ENCODE results near the gene STC2.
A peak's percentile ranks its signal among the peaks of the same experiment; 100 is the strongest.

Gene STC2

GRCh38 chr5:173327084-173327947 lies 898 bp downstream of the STC2 start:
- peak overlapping the region; percentile 84 for H3K4me3 ChIP-seq (ENCODE audit: low read length)
- peaks cover 21% of the 10 kb centered on the region for H3K36me3 ChIP-seq (ENCODE audit: control insufficient read depth, insufficient read depth, low read length, severe bottlenecking)
- H3K9ac ChIP-seq (ENCODE audit: low read length) = peak overlapping the region; percentile 90
- peaks cover 45% of the 10 kb centered on the region for H3K4me1 ChIP-seq (ENCODE audit: control insufficient read depth, insufficient read depth, low read length)
- DNase-seq (ENCODE audit: low read depth) = peak; percentile 72
- no peaks in the 10 kb centered on the region for H3K9me3 ChIP-seq (ENCODE audit: control insufficient read depth, low read length)
- H3K27me3 ChIP-seq (replicated peaks; ENCODE audit: control insufficient read depth, insufficient read depth, low read length) = no peaks in the 10 kb centered on the region

DNA sequence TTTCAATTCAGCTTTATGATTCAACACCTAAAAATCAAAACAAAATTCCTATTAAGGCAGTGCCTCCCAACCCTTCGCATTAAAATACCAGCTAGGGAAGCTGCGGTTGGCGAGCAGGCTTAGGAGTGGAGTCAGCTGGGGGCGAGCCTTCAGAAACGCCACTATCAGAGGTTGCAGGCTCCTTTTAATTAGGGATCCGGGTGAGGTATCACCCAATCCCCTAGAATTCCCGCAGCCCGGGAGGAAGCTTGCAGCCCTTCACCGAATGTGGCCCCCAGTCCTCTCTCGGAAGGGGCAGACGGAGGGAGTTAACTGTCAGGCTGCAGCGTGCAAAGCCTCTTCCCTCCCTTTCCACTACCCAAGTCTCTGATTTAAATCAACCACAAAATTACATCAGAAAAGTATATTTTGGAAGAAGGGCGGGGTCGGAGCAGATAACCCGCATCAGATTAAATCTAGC lies 1.7 kb downstream of the STC2 start:
- Histone ChIP-seq H3K27me3 (replicated peaks; ENCODE audit: control insufficient read depth, insufficient read depth, low read length) (no peaks in the 10 kb centered on the region), H3K4me3 (ENCODE audit: low read length) (peak overlapping the region; percentile 84), H3K9ac (ENCODE audit: low read length) (peak overlapping the region; percentile 90), H3K4me1 (ENCODE audit: control insufficient read depth, insufficient read depth, low read length) (peaks cover 51% of the 10 kb centered on the region), H3K36me3 (ENCODE audit: control insufficient read depth, insufficient read depth, low read length, severe bottlenecking) (peaks cover 23% of the 10 kb centered on the region), H3K9me3 (ENCODE audit: control insufficient read depth, low read length) (no peaks in the 10 kb centered on the region)
- peak; percentile 92 for DNase-seq (ENCODE audit: low read depth)

DNA sequence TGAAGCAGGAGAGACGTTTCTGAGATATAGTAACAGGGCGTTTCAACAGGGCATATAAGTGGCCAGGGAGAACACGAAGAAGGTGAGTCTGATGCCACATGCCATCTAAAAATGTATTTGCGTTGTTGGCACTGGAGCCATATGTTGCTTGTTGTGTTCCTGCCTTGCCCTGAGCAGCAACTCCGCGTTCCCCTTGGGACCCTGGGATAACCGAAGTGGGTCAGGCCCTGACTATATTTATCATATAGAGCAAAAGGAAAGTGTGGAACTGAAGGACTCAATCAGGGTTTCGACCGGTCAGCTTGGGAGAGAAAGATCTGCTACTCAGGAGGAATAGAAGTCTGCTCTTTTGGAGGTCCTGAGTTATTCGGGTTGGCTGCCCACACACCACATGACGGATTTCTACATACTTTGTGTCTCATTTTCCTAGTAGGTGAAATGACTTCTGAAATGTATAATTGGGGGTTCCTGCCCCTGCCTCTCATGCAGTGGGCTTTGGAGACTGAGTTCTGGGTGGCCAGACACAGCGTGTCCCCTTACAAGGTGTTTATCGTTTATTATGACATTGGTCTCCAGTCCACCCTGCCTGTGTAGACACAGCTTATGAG lies 3.0 kb downstream of the STC2 start:
- H3K27me3 ChIP-seq (replicated peaks; ENCODE audit: control insufficient read depth, insufficient read depth, low read length) = no peaks in the 10 kb centered on the region

GRCh38 chr5:173324115-173325001 lies 3.9 kb downstream of the STC2 start:
- H3K9ac ChIP-seq (ENCODE audit: low read length) = peak overlapping the region; percentile 90
- H3K4me3 ChIP-seq (ENCODE audit: low read length) = peak overlapping the region; percentile 84
- H3K9me3 ChIP-seq (ENCODE audit: control insufficient read depth, low read length) = no peaks in the 10 kb centered on the region
- H3K36me3 ChIP-seq (ENCODE audit: control insufficient read depth, insufficient read depth, low read length, severe bottlenecking) = peaks cover 28% of the 10 kb centered on the region
- DNase-seq (ENCODE audit: low read depth) = peak; percentile 87
- H3K27me3 ChIP-seq (replicated peaks; ENCODE audit: control insufficient read depth, insufficient read depth, low read length) = no peaks in the 10 kb centered on the region
- H3K4me1 ChIP-seq (ENCODE audit: control insufficient read depth, insufficient read depth, low read length) = peaks cover 73% of the 10 kb centered on the region

More for the DNA sequence above, 3.0 kb downstream of the STC2 start:
- H3K9ac ChIP-seq (ENCODE audit: low read length) = peak overlapping the region; percentile 90
- DNase-seq (ENCODE audit: low read depth) = no peak
- H3K4me3 ChIP-seq (ENCODE audit: low read length) = peak overlapping the region; percentile 84
- peaks cover 65% of the 10 kb centered on the region for H3K4me1 ChIP-seq (ENCODE audit: control insufficient read depth, insufficient read depth, low read length)
- H3K9me3 ChIP-seq (ENCODE audit: control insufficient read depth, low read length) = no peaks in the 10 kb centered on the region
- peaks cover 23% of the 10 kb centered on the region for H3K36me3 ChIP-seq (ENCODE audit: control insufficient read depth, insufficient read depth, low read length, severe bottlenecking)

DNA sequence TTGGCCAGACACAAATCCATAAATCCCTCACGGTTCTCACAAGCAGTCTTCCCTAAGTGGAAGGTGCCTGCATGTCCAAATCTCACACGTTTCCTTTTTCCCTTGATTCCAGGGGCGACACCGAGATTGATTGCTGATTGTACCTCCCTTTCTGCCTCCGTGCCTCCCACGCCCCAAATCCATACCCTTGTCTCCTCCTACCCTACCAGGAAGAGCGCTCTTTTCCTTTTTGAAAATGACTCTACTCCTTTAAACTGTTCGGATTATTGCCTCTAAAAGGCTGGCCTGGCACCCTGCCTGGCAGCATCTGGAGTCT lies 4.5 kb downstream of the STC2 start:
- Histone ChIP-seq H3K9me3 (ENCODE audit: control insufficient read depth, low read length) (no peaks in the 10 kb centered on the region), H3K4me3 (ENCODE audit: low read length) (peak overlapping the region; percentile 84), H3K9ac (ENCODE audit: low read length) (peak overlapping the region; percentile 90), H3K27me3 (replicated peaks; ENCODE audit: control insufficient read depth, insufficient read depth, low read length) (no peaks in the 10 kb centered on the region), H3K36me3 (ENCODE audit: control insufficient read depth, insufficient read depth, low read length, severe bottlenecking) (peaks cover 34% of the 10 kb centered on the region), H3K4me1 (ENCODE audit: control insufficient read depth, insufficient read depth, low read length) (peaks cover 74% of the 10 kb centered on the region)
- no peak for DNase-seq (ENCODE audit: low read depth)

DNA sequence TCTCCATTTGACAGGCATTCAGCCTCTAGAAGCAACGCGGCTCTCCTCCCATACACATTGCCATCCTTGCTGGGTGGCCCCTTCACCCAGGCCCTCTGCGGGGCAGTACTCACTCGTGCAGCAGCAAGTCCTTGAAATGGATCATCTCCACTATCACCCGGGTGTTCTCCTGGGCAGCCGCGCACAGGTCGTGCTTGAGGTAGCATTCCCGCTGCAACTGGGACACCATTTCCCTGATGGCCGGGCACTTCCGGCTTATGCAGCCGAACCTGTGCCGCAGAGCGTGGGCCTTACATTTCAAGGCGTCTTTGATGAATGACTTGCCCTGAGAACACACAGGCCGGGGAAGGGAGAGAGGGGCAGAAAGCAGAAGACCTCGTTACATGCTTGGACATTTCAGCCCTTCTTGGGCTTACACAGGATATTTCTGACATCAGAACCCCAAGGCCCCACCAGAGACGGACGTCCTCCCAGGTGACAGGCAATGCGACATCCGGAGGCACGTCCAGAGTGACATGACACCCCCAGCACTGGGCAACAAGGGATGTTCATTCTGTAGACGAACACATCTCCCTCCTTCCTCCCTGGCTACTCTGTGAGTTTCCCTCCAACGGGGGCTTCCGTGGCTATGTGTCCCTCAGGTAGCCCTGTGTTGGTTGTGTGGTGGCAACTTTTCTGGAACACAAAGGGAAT lies 5.0 kb downstream of the STC2 start:
- Histone ChIP-seq H3K4me3 (ENCODE audit: low read length) (peak overlapping the region; percentile 84), H3K9ac (ENCODE audit: low read length) (peak overlapping the region; percentile 90), H3K9me3 (ENCODE audit: control insufficient read depth, low read length) (no peaks in the 10 kb centered on the region), H3K36me3 (ENCODE audit: control insufficient read depth, insufficient read depth, low read length, severe bottlenecking) (peaks cover 39% of the 10 kb centered on the region), H3K4me1 (ENCODE audit: control insufficient read depth, insufficient read depth, low read length) (peaks cover 71% of the 10 kb centered on the region), H3K27me3 (replicated peaks; ENCODE audit: control insufficient read depth, insufficient read depth, low read length) (no peaks in the 10 kb centered on the region)
- no peak for DNase-seq (ENCODE audit: low read depth)

DNA sequence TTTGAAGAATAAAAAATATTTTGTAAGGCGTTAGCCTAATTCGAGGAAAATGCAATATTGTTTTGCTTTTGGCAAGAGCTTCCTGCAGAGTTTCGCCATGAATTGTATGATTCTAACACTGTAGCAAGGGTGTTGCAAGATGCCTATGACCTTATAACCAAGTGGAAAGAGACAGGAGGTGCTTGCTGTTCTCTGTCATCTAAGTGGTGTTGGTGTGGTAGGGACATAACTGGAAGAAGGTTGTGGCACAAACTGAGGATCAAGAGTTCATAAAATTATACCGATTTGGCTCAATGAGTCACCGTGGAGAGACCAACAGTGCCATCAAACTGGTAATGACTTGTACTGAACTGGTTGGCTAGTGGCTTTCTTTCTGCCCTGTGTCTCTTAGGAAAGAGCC lies 6.3 kb downstream of the STC2 start:
- H3K36me3 ChIP-seq (ENCODE audit: control insufficient read depth, insufficient read depth, low read length, severe bottlenecking) = peaks cover 49% of the 10 kb centered on the region
- no peaks in the 10 kb centered on the region for H3K27me3 ChIP-seq (replicated peaks; ENCODE audit: control insufficient read depth, insufficient read depth, low read length)
- DNase-seq (ENCODE audit: low read depth) = no peak
- peak overlapping the region; percentile 55 for H3K4me3 ChIP-seq (ENCODE audit: low read length)
- H3K9ac ChIP-seq (ENCODE audit: low read length) = no peak overlapping the region
- H3K9me3 ChIP-seq (ENCODE audit: control insufficient read depth, low read length) = no peaks in the 10 kb centered on the region
- peaks cover 69% of the 10 kb centered on the region for H3K4me1 ChIP-seq (ENCODE audit: control insufficient read depth, insufficient read depth, low read length)

DNA sequence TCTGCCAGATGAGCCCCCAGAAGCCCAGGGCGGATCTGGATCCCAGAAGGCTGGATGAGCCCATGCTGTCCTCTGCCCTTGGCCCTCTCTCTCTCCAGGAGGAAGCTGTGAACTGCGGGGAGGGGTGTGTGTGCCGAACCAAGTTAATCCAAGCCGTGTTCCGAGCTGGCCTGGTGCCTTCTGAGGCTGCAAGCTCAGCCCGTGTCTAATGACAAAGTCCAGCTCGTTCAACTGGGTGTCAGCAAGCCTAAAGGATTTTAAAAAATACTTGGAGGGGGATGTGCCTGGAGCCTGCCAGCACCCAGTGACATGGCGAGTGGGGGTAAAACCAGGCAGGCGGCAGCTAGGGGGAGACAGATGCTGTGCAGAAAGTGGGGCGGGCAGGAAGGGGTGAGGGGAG lies 8.0 kb downstream of the STC2 start:
- peak overlapping the region; percentile 76 for H3K9ac ChIP-seq (ENCODE audit: low read length)

GRCh38 chr5:173319646-173320045 lies 8.6 kb downstream of the STC2 start:
- no peak overlapping the region for H3K4me3 ChIP-seq (ENCODE audit: low read length)
- H3K9me3 ChIP-seq (ENCODE audit: control insufficient read depth, low read length) = no peaks in the 10 kb centered on the region
- DNase-seq (ENCODE audit: low read depth) = no peak
- peaks cover 86% of the 10 kb centered on the region for H3K4me1 ChIP-seq (ENCODE audit: control insufficient read depth, insufficient read depth, low read length)
- H3K36me3 ChIP-seq (ENCODE audit: control insufficient read depth, insufficient read depth, low read length, severe bottlenecking) = peaks cover 39% of the 10 kb centered on the region
- peak overlapping the region; percentile 76 for H3K9ac ChIP-seq (ENCODE audit: low read length)
- H3K27me3 ChIP-seq (replicated peaks; ENCODE audit: control insufficient read depth, insufficient read depth, low read length) = no peaks in the 10 kb centered on the region

More for the DNA sequence above, 8.0 kb downstream of the STC2 start:
- Histone ChIP-seq H3K36me3 (ENCODE audit: control insufficient read depth, insufficient read depth, low read length, severe bottlenecking) (peaks cover 44% of the 10 kb centered on the region), H3K4me1 (ENCODE audit: control insufficient read depth, insufficient read depth, low read length) (peaks cover 85% of the 10 kb centered on the region), H3K4me3 (ENCODE audit: low read length) (no peak overlapping the region), H3K27me3 (replicated peaks; ENCODE audit: control insufficient read depth, insufficient read depth, low read length) (no peaks in the 10 kb centered on the region), H3K9me3 (ENCODE audit: control insufficient read depth, low read length) (no peaks in the 10 kb centered on the region)
- DNase-seq (ENCODE audit: low read depth) = no peak

- peaks cover 39% of the 10 kb centered on the region for H3K36me3 ChIP-seq (ENCODE audit: control insufficient read depth, insufficient read depth, low read length, severe bottlenecking)
- no peaks in the 10 kb centered on the region for H3K9me3 ChIP-seq (ENCODE audit: control insufficient read depth, low read length)
- peaks cover 80% of the 10 kb centered on the region for H3K4me1 ChIP-seq (ENCODE audit: control insufficient read depth, insufficient read depth, low read length)
These were observed 9.2 kb downstream of the STC2 start for GRCh38 chr5:173318881-173319620.

More at GRCh38 chr5:173318881-173319620, 9.2 kb downstream of the STC2 start:
- DNase-seq (ENCODE audit: low read depth) = no peak
- Histone ChIP-seq H3K9ac (ENCODE audit: low read length) (peak overlapping the region; percentile 76), H3K4me3 (ENCODE audit: low read length) (no peak overlapping the region), H3K27me3 (replicated peaks; ENCODE audit: control insufficient read depth, insufficient read depth, low read length) (no peaks in the 10 kb centered on the region)

All from adipocyte (in vitro differentiated cells).